GM18951 (cell line): Measurements from ENCODE around the gene DCAF7.

Experiments used
- POLR2A ChIP-seq: IDR thresholded peaks from 4 replicates; pipeline ENCODE4 v1.6.1; 2011; ENCODE audit warnings: mild to moderate bottlenecking; ENCODE audit not compliant: insufficient read length, insufficient read depth; ENCODE audit errors: extremely low read depth
- in situ Hi-C: fragments of 300-500 bp; cut with MboI; formaldehyde crosslinking; loops from one replicate; pipeline ENCODE4 v1.12.0; 2022; ENCODE audit warnings: low sequenced_read_pairs, mixed read lengths, inconsistent platforms; ENCODE audit not compliant: unreplicated experiment

Gene DCAF7

GRCh38 chr17:63598281-63598680, 48.0 kb downstream of the DCAF7 start:
- in situ Hi-C loops: no loop called here
- TF ChIP-seq POLR2A: no peak

- in situ Hi-C loops: no loop called here
- peak; percentile 78 for TF ChIP-seq POLR2A
Measured at GRCh38 chr17:63600569-63601438, 50.5 kb downstream of the DCAF7 start, which contains the start of gene TACO1. TACO1 (plus strand) TSS chr17:63600895; CDS start chr17:63601084, 189 bp downstream.

GRCh38 chr17:63601439-63602371, 51.4 kb downstream of the DCAF7 start:
- in situ Hi-C loops: no loop called here

GRCh38 chr17:63609816-63610573, 59.7 kb downstream of the DCAF7 start:
- in situ Hi-C loops: loop anchor here (5.0 kb wide), 1 partner anchor 188 kb away; no protein-coding TSS in a partner anchor
- TF ChIP-seq POLR2A: no peak

More at GRCh38 chr17:63601439-63602371, 51.4 kb downstream of the DCAF7 start:
- TF ChIP-seq POLR2A: no peak

GRCh38 chr17:63610854-63611253, 60.6 kb downstream of the DCAF7 start:
- TF ChIP-seq POLR2A: no peak
- in situ Hi-C loops: loop anchor here (5.0 kb wide), 1 partner anchor 189 kb away; no protein-coding TSS in a partner anchor

- in situ Hi-C loops: loop anchor here (5.0 kb wide), 1 partner anchor 189 kb away; no protein-coding TSS in a partner anchor
- no peak for TF ChIP-seq POLR2A
Measured at GRCh38 chr17:63611354-63611753, 61.1 kb downstream of the DCAF7 start.

- no peak for TF ChIP-seq POLR2A
- in situ Hi-C loops: loop anchor here (5.0 kb wide), 1 partner anchor 191 kb away; no protein-coding TSS in a partner anchor
Measured at GRCh38 chr17:63613663-63614062, 63.4 kb downstream of the DCAF7 start.

- in situ Hi-C loops: no loop called here
- TF ChIP-seq POLR2A: no peak
Measured at GRCh38 chr17:63621229-63621683, 71.0 kb downstream of the DCAF7 start.

- TF ChIP-seq POLR2A: peak; percentile 97
- in situ Hi-C loops: no loop called here
Measured at GRCh38 chr17:63621684-63622573, 71.7 kb downstream of the DCAF7 start, which contains the start of gene MAP3K3. MAP3K3 (plus strand) TSS chr17:63622417; CDS start chr17:63622760, 343 bp downstream.

- TF ChIP-seq POLR2A: no peak
- in situ Hi-C loops: no loop called here
Measured at GRCh38 chr17:63622574-63623390, 72.5 kb downstream of the DCAF7 start.
